Stimulated activated CD4-positive, alpha-beta T cell treated with anti-CD3 and anti-CD28 coated beads, Interleukin-2, amount 100 ng/mL, for 24 hours (primary cell): ENCODE results near the gene CTDSP2.
"Not testable (repeated sequence)": the region's sequence is repeated elsewhere in the genome, so short reads cannot be mapped to it uniquely, and the experiment has no call there.

Experiments
- DNase-seq, 2 donors: peaks; one replicate each; pipeline ENCODE4 v3.0.0-alpha.2; 2020

Gene CTDSP2

GRCh38 chr12:57881035-57881434 lies 34.5 kb upstream of the CTDSP2 start:
- DNase-seq, result not testable (repeated sequence)

- DNase-seq, result no peak
Observed at GRCh38 chr12:57877876-57878275, 31.3 kb upstream of the CTDSP2 start.

- DNase-seq, result no peak
Observed at GRCh38 chr12:57875753-57876547, 29.4 kb upstream of the CTDSP2 start.

- DNase-seq, result no peak
Observed at GRCh38 chr12:57874166-57875108, 27.9 kb upstream of the CTDSP2 start.

- no peak for DNase-seq
Observed at GRCh38 chr12:57872362-57872761, 25.8 kb upstream of the CTDSP2 start.

- no peak for DNase-seq
Observed at GRCh38 chr12:57869927-57870318, 23.4 kb upstream of the CTDSP2 start.

GRCh38 chr12:57869298-57869926 lies 22.9 kb upstream of the CTDSP2 start:
- DNase-seq, result no peak

GRCh38 chr12:57868851-57869268 lies 22.3 kb upstream of the CTDSP2 start:
- no peak for DNase-seq

- DNase-seq, result no peak
Observed at GRCh38 chr12:57868221-57868620, 21.7 kb upstream of the CTDSP2 start.

- no peak for DNase-seq
Observed at GRCh38 chr12:57866308-57867019, 19.9 kb upstream of the CTDSP2 start.

GRCh38 chr12:57865084-57865751 lies 18.7 kb upstream of the CTDSP2 start:
- DNase-seq, result peak; percentile 73

- no peak for DNase-seq
Observed at GRCh38 chr12:57864442-57865083, 18.0 kb upstream of the CTDSP2 start.

GRCh38 chr12:57863676-57864075 lies 17.1 kb upstream of the CTDSP2 start:
- no peak for DNase-seq

- no peak for DNase-seq
Observed at GRCh38 chr12:57861967-57862366, 15.4 kb upstream of the CTDSP2 start.

GRCh38 chr12:57860883-57861282 lies 14.4 kb upstream of the CTDSP2 start:
- DNase-seq, result not testable (repeated sequence)

GRCh38 chr12:57859121-57859520 lies 12.6 kb upstream of the CTDSP2 start:
- no peak for DNase-seq

GRCh38 chr12:57858123-57858522 lies 11.6 kb upstream of the CTDSP2 start:
- not testable (repeated sequence) for DNase-seq

GRCh38 chr12:57854965-57855364 lies 8.4 kb upstream of the CTDSP2 start:
- DNase-seq, result no peak

GRCh38 chr12:57853864-57854556 lies 7.5 kb upstream of the CTDSP2 start:
- no peak for DNase-seq

- no peak for DNase-seq
Observed at GRCh38 chr12:57852620-57853500, 6.3 kb upstream of the CTDSP2 start.
